ENCODE results near the gene CD99L2. TPM values are rescaled to one million over a fixed set of nuclear protein-coding genes. Genes with fewer than 3 reads are reported as not detected.

The CD99L2 gene
- total RNA-seq (2021) (29.5 and 34.1 TPM in 2 replicates), Bru-seq, nascent RNA (percentile 66 among the genes with signal in this experiment), BruChase-seq, experiment 1, labeled RNA remaining after a 2-hour chase (percentile 61 among the genes with signal in this experiment), BruChase-seq, experiment 2, labeled RNA remaining after a 6-hour chase (percentile 69 among the genes with signal in this experiment)
- long read RNA-seq, transcript CD99L2-203 (11 exons, 3,604 nt), result major isoform, 13 of 33 reads
- long read RNA-seq, partial matches to known transcripts, result 4 of 33 reads
- long read RNA-seq, other reads (novel, unspliced or antisense), result 15 of 33 reads

- Histone ChIP-seq H3K36me3 (ENCODE audit: insufficient read depth, low read length, poor library complexity, severe bottlenecking) (no peaks in the 10 kb centered on the region), H3K27me3 (replicated peaks; ENCODE audit: insufficient read depth, low read depth, low read length, poor library complexity) (no peaks in the 10 kb centered on the region), H3K9me3 (ENCODE audit: low read depth, low read length, poor library complexity, severe bottlenecking) (no peaks in the 10 kb centered on the region), H3K4me1 (ENCODE audit: insufficient read depth, low read length, poor library complexity, severe bottlenecking) (no peaks in the 10 kb centered on the region), H3K27ac (ENCODE audit: low read depth, low read length, poor library complexity, severe bottlenecking) (peak within 1 kb of the TSS; percentile 82), H3K4me3 (ENCODE audit: low read depth, low read length, poor library complexity, severe bottlenecking) (peak within 1 kb of the TSS; percentile 67)
- TF ChIP-seq EZH2 (IDR thresholded peaks at IDR 0.05; ENCODE audit: borderline replicate concordance, low read depth, low read length, poor library complexity, severe bottlenecking) (no peak), CTCF (conservative IDR thresholded peaks at IDR 0.05; ENCODE audit: low read depth, low read length) (no peak)
- POLR2A ChIA-PET (ENCODE audit: low non-redundant PET), result no interaction called here
- CTCF ChIA-PET, result no interaction called here
- peak; percentile 89 for DNase-seq (ENCODE audit: low spot score)
- intact Hi-C loops (cut with micrococcal nuclease; ENCODE audit: unreplicated experiment), result no loop called here
- BruUV-seq (replicated peaks), result no TSS peak
These were observed at the start of gene CD99L2 for GRCh38 chrX:150898343-150899190. TSS of gene CD99L2 (minus strand) at chrX:150898668. CDS start at chrX:150898588, 80 bp downstream.

- BruUV-seq (replicated peaks), result no TSS peak
- ChIA-PET POLR2A (ENCODE audit: low non-redundant PET) (no interaction called here), CTCF (no interaction called here)
- no peak for TF ChIP-seq EZH2 (IDR thresholded peaks at IDR 0.05; ENCODE audit: borderline replicate concordance, low read depth, low read length, poor library complexity, severe bottlenecking)
- no peak for TF ChIP-seq CTCF (conservative IDR thresholded peaks at IDR 0.05; ENCODE audit: low read depth, low read length)
- Histone ChIP-seq H3K9me3 (ENCODE audit: low read depth, low read length, poor library complexity, severe bottlenecking) (no peaks in the 10 kb centered on the region), H3K4me1 (ENCODE audit: insufficient read depth, low read length, poor library complexity, severe bottlenecking) (no peaks in the 10 kb centered on the region), H3K36me3 (ENCODE audit: insufficient read depth, low read length, poor library complexity, severe bottlenecking) (no peaks in the 10 kb centered on the region), H3K27ac (ENCODE audit: low read depth, low read length, poor library complexity, severe bottlenecking) (no peak overlapping the region), H3K4me3 (ENCODE audit: low read depth, low read length, poor library complexity, severe bottlenecking) (no peak overlapping the region), H3K27me3 (replicated peaks; ENCODE audit: insufficient read depth, low read depth, low read length, poor library complexity) (no peaks in the 10 kb centered on the region)
- DNase-seq (ENCODE audit: low spot score), result no peak
- intact Hi-C loops (cut with micrococcal nuclease; ENCODE audit: unreplicated experiment), result loop anchor here (10.0 kb wide), 1 partner anchor 59 kb away; no protein-coding TSS in a partner anchor
These were observed 45.8 kb upstream of the CD99L2 start for GRCh38 chrX:150944233-150944632.

- no peaks in the 10 kb centered on the region for H3K4me1 ChIP-seq (ENCODE audit: insufficient read depth, low read length, poor library complexity, severe bottlenecking)
- TF ChIP-seq CTCF (conservative IDR thresholded peaks at IDR 0.05; ENCODE audit: low read depth, low read length) (no peak), EZH2 (IDR thresholded peaks at IDR 0.05; ENCODE audit: borderline replicate concordance, low read depth, low read length, poor library complexity, severe bottlenecking) (no peak)
- CTCF ChIA-PET, result no interaction called here
- DNase-seq (ENCODE audit: low spot score), result no peak
- H3K27me3 ChIP-seq (replicated peaks; ENCODE audit: insufficient read depth, low read depth, low read length, poor library complexity), result no peaks in the 10 kb centered on the region
- no peaks in the 10 kb centered on the region for H3K9me3 ChIP-seq (ENCODE audit: low read depth, low read length, poor library complexity, severe bottlenecking)
- no TSS peak for BruUV-seq (replicated peaks)
- no peak overlapping the region for H3K4me3 ChIP-seq (ENCODE audit: low read depth, low read length, poor library complexity, severe bottlenecking)
- no peak overlapping the region for H3K27ac ChIP-seq (ENCODE audit: low read depth, low read length, poor library complexity, severe bottlenecking)
- H3K36me3 ChIP-seq (ENCODE audit: insufficient read depth, low read length, poor library complexity, severe bottlenecking), result no peaks in the 10 kb centered on the region
- POLR2A ChIA-PET (ENCODE audit: low non-redundant PET), result no interaction called here
- intact Hi-C loops (cut with micrococcal nuclease; ENCODE audit: unreplicated experiment), result loop anchor here (10.0 kb wide), 1 partner anchor 58 kb away; no protein-coding TSS in a partner anchor
These were observed 44.6 kb upstream of the CD99L2 start for GRCh38 chrX:150942942-150943594.

Data from A673 (cell line).